T-helper 1 cell (primary cell): ENCODE results near the gene ZRANB2.

ENCODE experiments used
- DNase-seq, 5 donors: peaks; one replicate each; pipeline ENCODE4 v3.0.0-alpha.2; 2012 to 2020

ZRANB2 gene

GRCh38 chr1:71027991-71028390, 52.8 kb downstream of the ZRANB2 start:
- DNase-seq = no peak

- DNase-seq = no peak
Measured at GRCh38 chr1:71026093-71026492, 54.7 kb downstream of the ZRANB2 start.

- DNase-seq = no peak
Measured at GRCh38 chr1:71023515-71023914, 57.3 kb downstream of the ZRANB2 start.

- DNase-seq = no peak
Measured at GRCh38 chr1:71019233-71019969, 61.4 kb downstream of the ZRANB2 start.

- DNase-seq = no peak
Measured at GRCh38 chr1:71018791-71019190, 62.0 kb downstream of the ZRANB2 start.

GRCh38 chr1:71015745-71016144, 65.1 kb downstream of the ZRANB2 start:
- DNase-seq = no peak

- no peak for DNase-seq
Measured at GRCh38 chr1:71014178-71014579, 66.7 kb downstream of the ZRANB2 start.
